B cell (primary cell): ENCODE data around the gene PODN. TPM values are rescaled to one million over a fixed set of nuclear protein-coding genes. Genes with fewer than 3 reads are reported as not detected.
A peak's percentile ranks its signal among the peaks of the same experiment; 100 is the strongest.

ENCODE experiments used
- ATAC-seq: fragments of 200-7000 bp; cut with Tn5 transposase; one replicate; pipeline ENCODE4 v1.10.0; 2021; ENCODE audit warnings: low read depth, mild to moderate bottlenecking, moderate number of reproducible peaks, moderate library complexity
- CTCF ChIA-PET: fragments of 350-600 bp; sonication (Branson Sonifier 250); formaldehyde crosslinking; loops from one replicate; lab custom pipeline; 2021; ENCODE audit warnings: antibody characterized with exemption, inconsistent platforms; lab: Charles Lee
- POLR2A ChIA-PET: fragments of 350-600 bp; sonication (Branson Sonifier 250); formaldehyde crosslinking; loops from one replicate; lab custom pipeline; 2021; ENCODE audit warnings: antibody characterized with exemption; lab: Charles Lee
- DNase-seq: peaks from one replicate; pipeline ENCODE4 v3.0.0; 2013
- H2AFZ ChIP-seq: 2 replicates; pipeline ENCODE4 v1.6.1; 2012; ENCODE audit warnings: mild to moderate bottlenecking, low read depth, low read length; ENCODE audit not compliant: insufficient read depth, poor library complexity, severe bottlenecking
- H3K27ac ChIP-seq, 2 donors: 1 replicate in 1 of 2; 2 replicates in 1 of 2; pipeline ENCODE4 v1.5.1; 2012 to 2013; ENCODE audit warnings: low read length in 2 of 2, mild to moderate bottlenecking in 2 of 2, moderate library complexity in 1 of 2
- H3K27me3 ChIP-seq, 4 experiments: fragments of 200-600 bp in 1 of 4; sonication (generic) in 1 of 4; replicated peaks in 1 of 4; 1 replicate in 2 of 4; 2 replicates in 2 of 4; pipeline versions ENCODE4 v1.6.1 to v1.7.0; 2013 to 2016; ENCODE audit warnings: low read length in 3 of 4, mild to moderate bottlenecking in 2 of 4, mixed read lengths in 1 of 4, moderate library complexity in 1 of 4; ENCODE audit not compliant: insufficient read depth in 4 of 4, control insufficient read depth in 3 of 4; ENCODE audit errors: control extremely low read depth in 1 of 4
- H3K36me3 ChIP-seq, 2 experiments: replicated peaks in 1 of 2; 1 replicate in 1 of 2; 2 replicates in 1 of 2; pipeline versions ENCODE4 v1.6.1 to v1.7.1; 2013; ENCODE audit warnings: low read length in 1 of 2; ENCODE audit not compliant: insufficient read depth in 2 of 2, control insufficient read depth in 1 of 2; ENCODE audit errors: control extremely low read depth in 1 of 2, extremely low read depth in 1 of 2
- H3K4me1 ChIP-seq, 2 donors: fragments of 200-600 bp in 1 of 2; sonication (generic) in 1 of 2; 1 replicate in 1 of 2; 2 replicates in 1 of 2; pipeline versions ENCODE4 v1.5.1 to v1.6.1; 2013 to 2017; ENCODE audit warnings: low read length in 2 of 2; ENCODE audit not compliant: control insufficient read depth in 2 of 2, insufficient read depth in 2 of 2
- H3K4me2 ChIP-seq: replicated peaks from 2 replicates; pipeline ENCODE3; 2012; ENCODE audit warnings: mild to moderate bottlenecking, low read depth, low read length; ENCODE audit not compliant: poor library complexity, severe bottlenecking
- H3K4me3 ChIP-seq, 5 experiments: fragments of 200-600 bp in 1 of 5; sonication (generic) in 1 of 5; 1 replicate in 3 of 5; 2 replicates in 2 of 5; pipeline versions ENCODE4 v1.5.1 to v1.7.0; 2011 to 2016; ENCODE audit warnings: low read length in 4 of 5, mild to moderate bottlenecking in 4 of 5, low read depth in 2 of 5, control low read depth in 1 of 5, moderate library complexity in 1 of 5; ENCODE audit not compliant: insufficient read depth in 1 of 5; ENCODE audit errors: control extremely low read depth in 1 of 5, extremely low read depth in 1 of 5
- H3K79me2 ChIP-seq: fragments of 200-600 bp; sonication (generic); one replicate; pipeline ENCODE4 v1.6.0; 2016; ENCODE audit warnings: low read length; ENCODE audit not compliant: control insufficient read depth, insufficient read depth
- H3K9ac ChIP-seq: fragments of 200-600 bp; sonication (generic); 2 replicates; pipeline ENCODE4 v1.6.1; 2017; ENCODE audit warnings: mild to moderate bottlenecking, low read length, moderate library complexity
- H3K9me3 ChIP-seq, 3 donors: one replicate each; pipeline versions ENCODE4 v1.6.1 to v1.7.1; 2013; ENCODE audit warnings: low read length in 2 of 3; ENCODE audit not compliant: control insufficient read depth in 2 of 3, insufficient read depth in 1 of 3; ENCODE audit errors: control extremely low read depth in 1 of 3
- H4K20me1 ChIP-seq: 2 replicates; pipeline ENCODE4 v1.6.0; 2012; ENCODE audit warnings: mild to moderate bottlenecking, low read length; ENCODE audit not compliant: insufficient read depth, control insufficient read depth, poor library complexity, severe bottlenecking
- H3K27ac Mint-ChIP-seq: one replicate; pipeline ENCODE4 v1.8.0; 2021; ENCODE audit warnings: mixed read lengths
- H3K27me3 Mint-ChIP-seq: one replicate; pipeline ENCODE4 v1.8.0; 2021; ENCODE audit warnings: mixed read lengths
- H3K4me1 Mint-ChIP-seq: one replicate; pipeline ENCODE4 v1.8.0; 2021; ENCODE audit warnings: mixed read lengths
- H3K4me3 Mint-ChIP-seq: one replicate; pipeline ENCODE4 v1.8.0; 2021; ENCODE audit warnings: mixed read lengths
- H3K9me3 Mint-ChIP-seq: one replicate; pipeline ENCODE4 v1.8.0; 2022; ENCODE audit warnings: mixed read lengths; ENCODE audit not compliant: insufficient read depth
- EZH2 ChIP-seq: IDR thresholded peaks from 2 replicates; pipeline ENCODE4 v1.6.1; 2012; ENCODE audit warnings: borderline replicate concordance, low read depth, mild to moderate bottlenecking, moderate library complexity, low read length; ENCODE audit not compliant: insufficient read depth, poor library complexity, severe bottlenecking
- WGBS: methylation state at CpG from one replicate; pipeline ENCODE4 v1.1.5; 2013; ENCODE audit warnings: missing lambda C conversion rate; ENCODE audit not compliant: insufficient coverage; 5-methylcytosine and 5-hydroxymethylcytosine counted together
- intact Hi-C: fragments of 100-400 bp; cut with micrococcal nuclease; formaldehyde crosslinking; loops from one replicate; pipeline ENCODE4 v1.10.0; 2022
- polyA plus RNA-seq: library from polyadenylated mRNA; depleted of rRNA; stranded (reverse); fragments of >200 nt; gene quantifications from 2 replicates; pipeline ENCODE4 v1.2.3, GENCODE V29; 2012
- total RNA-seq, 2 donors: library from RNA; stranded (reverse); fragments of 120-200 nt in 1 of 2; gene quantifications; 1 replicate in 1 of 2; 2 replicates in 1 of 2; pipeline versions ENCODE4 v1.2.3 to v1.2.4, GENCODE V29; 2013 to 2022
- TF ChIP-seq, protein P1 (sequence below): fragments of 200-600 bp; IDR thresholded peaks from one replicate; pipeline ENCODE4 v1.8.0; 2022; ENCODE audit warnings: antibody characterized with exemption, mild to moderate bottlenecking

PODN gene
- total and polyA plus RNA-seq, 2 donors (not counting 1 experiment from before 2014, with no cell fraction given) = not detected

- H3K4me1 Mint-ChIP-seq = peaks cover 8% of the 10 kb centered on the region
- Histone ChIP-seq H3K27ac (no peak overlapping the region), H4K20me1 (no peaks in the 10 kb centered on the region), H3K79me2 (no peaks in the 10 kb centered on the region), H3K4me3 (no peak overlapping the region), H3K4me2 (no peak overlapping the region), H2AFZ (no peak overlapping the region), H3K36me3 (no peaks in the 10 kb centered on the region), H3K4me1 (peaks cover 9 to 13% of the 10 kb centered on the region in 2 donors), H3K9ac (no peak overlapping the region), H3K27me3 (peaks cover 0 to 46% (median 13%) of the 10 kb centered on the region in 4 experiments), H3K9me3 (no peaks in the 10 kb centered on the region)
- H3K9me3 Mint-ChIP-seq = no peaks in the 10 kb centered on the region
- H3K27ac Mint-ChIP-seq = no peak overlapping the region
- ATAC-seq (no peak), DNase-seq (no peak)
- intact Hi-C loops = no loop called here
- H3K4me3 Mint-ChIP-seq = no peak overlapping the region
- H3K27me3 Mint-ChIP-seq = peaks cover 37% of the 10 kb centered on the region
- WGBS = no CpG with 5 or more reads among the region's 1 CpG
- POLR2A ChIA-PET = no interaction called here
- TF ChIP-seq, protein P1, sequence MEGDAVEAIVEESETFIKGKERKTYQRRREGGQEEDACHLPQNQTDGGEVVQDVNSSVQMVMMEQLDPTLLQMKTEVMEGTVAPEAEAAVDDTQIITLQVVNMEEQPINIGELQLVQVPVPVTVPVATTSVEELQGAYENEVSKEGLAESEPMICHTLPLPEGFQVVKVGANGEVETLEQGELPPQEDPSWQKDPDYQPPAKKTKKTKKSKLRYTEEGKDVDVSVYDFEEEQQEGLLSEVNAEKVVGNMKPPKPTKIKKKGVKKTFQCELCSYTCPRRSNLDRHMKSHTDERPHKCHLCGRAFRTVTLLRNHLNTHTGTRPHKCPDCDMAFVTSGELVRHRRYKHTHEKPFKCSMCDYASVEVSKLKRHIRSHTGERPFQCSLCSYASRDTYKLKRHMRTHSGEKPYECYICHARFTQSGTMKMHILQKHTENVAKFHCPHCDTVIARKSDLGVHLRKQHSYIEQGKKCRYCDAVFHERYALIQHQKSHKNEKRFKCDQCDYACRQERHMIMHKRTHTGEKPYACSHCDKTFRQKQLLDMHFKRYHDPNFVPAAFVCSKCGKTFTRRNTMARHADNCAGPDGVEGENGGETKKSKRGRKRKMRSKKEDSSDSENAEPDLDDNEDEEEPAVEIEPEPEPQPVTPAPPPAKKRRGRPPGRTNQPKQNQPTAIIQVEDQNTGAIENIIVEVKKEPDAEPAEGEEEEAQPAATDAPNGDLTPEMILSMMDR = no peak
- TF ChIP-seq EZH2 = no peak
- CTCF ChIA-PET = no interaction called here
These were observed 1.4 kb upstream of the PODN start for GRCh38 chr1:53060579-53060978.

GRCh38 chr1:53061123-53061858, 722 bp upstream of the PODN start:
- Mint-ChIP-seq H3K27me3 (peaks cover 39% of the 10 kb centered on the region), H3K4me3 (peak overlapping the region; percentile 49)
- POLR2A ChIA-PET = no interaction called here

More at GRCh38 chr1:53061123-53061858, 722 bp upstream of the PODN start:
- Histone ChIP-seq H3K4me2 (no peak overlapping the region), H3K27me3 (peaks cover 0 to 46% (median 13%) of the 10 kb centered on the region in 4 experiments), H3K4me3 (no peak overlapping the region), H3K9me3 (no peaks in the 10 kb centered on the region), H3K36me3 (no peaks in the 10 kb centered on the region), H4K20me1 (no peaks in the 10 kb centered on the region), H3K9ac (no peak overlapping the region), H3K79me2 (no peaks in the 10 kb centered on the region), H3K4me1 (peaks cover 9 to 13% of the 10 kb centered on the region in 2 donors), H3K27ac (no peak overlapping the region), H2AFZ (no peak overlapping the region)
- no peak for TF ChIP-seq EZH2
- H3K4me1 Mint-ChIP-seq = peaks cover 8% of the 10 kb centered on the region
- CTCF ChIA-PET = no interaction called here
- no peak for DNase-seq
- no peaks in the 10 kb centered on the region for H3K9me3 Mint-ChIP-seq
- no peak overlapping the region for H3K27ac Mint-ChIP-seq
- intact Hi-C loops = no loop called here
- 49% methylated on average over 18 of the region's 19 CpGs for WGBS
- no peak for ATAC-seq
